GM23338 (cell line): ENCODE measurements around the gene ATP8A2.

ENCODE experiments used
- CREB1 ChIP-seq: fragments of 250-450 bp; sonication (Bioruptor Pico); IDR thresholded peaks from 2 replicates; pipeline ENCODE4 v1.5.0; 2020; ENCODE audit warnings: low read depth, mild to moderate bottlenecking, moderate library complexity
- EZH2 ChIP-seq: fragments of 200-600 bp; sonication (generic); IDR thresholded peaks from one replicate; pipeline ENCODE4 v1.8.0; 2017; ENCODE audit warnings: antibody characterized with exemption, mild to moderate bottlenecking, low read depth; ENCODE audit not compliant: unreplicated experiment
- EZH2phosphoT487 ChIP-seq: fragments of 200-600 bp; sonication (generic); IDR thresholded peaks from one replicate; pipeline ENCODE4 v1.8.1; 2018; ENCODE audit warnings: antibody characterized with exemption; ENCODE audit not compliant: unreplicated experiment
- JUNB ChIP-seq: IDR thresholded peaks from one replicate; pipeline ENCODE4 v1.6.1; 2016; ENCODE audit warnings: antibody characterized with exemption; ENCODE audit not compliant: unreplicated experiment
- NANOG ChIP-seq: IDR thresholded peaks from 2 replicates; pipeline ENCODE4 v1.6.1; 2016; ENCODE audit warnings: antibody characterized with exemption, borderline replicate concordance
- POLR2AphosphoS5 ChIP-seq: IDR thresholded peaks from 2 replicates; pipeline ENCODE4 v1.6.1; 2016; ENCODE audit warnings: antibody characterized with exemption, low read depth
- ZNF114 ChIP-seq: fragments of 250-450 bp; sonication (Bioruptor Pico); IDR thresholded peaks from 2 replicates; pipeline ENCODE4 v1.5.0; 2020; ENCODE audit warnings: mild to moderate bottlenecking, moderate library complexity
- ZNF331 ChIP-seq: fragments of 250-450 bp; sonication (Bioruptor Pico); IDR thresholded peaks from 2 replicates; pipeline ENCODE4 v1.5.0; 2020; ENCODE audit warnings: low read depth, mild to moderate bottlenecking, moderate library complexity
- TF ChIP-seq, protein P1 (sequence below), 2 experiments: fragments of 200-600 bp in 1 of 2; sonication (generic) in 1 of 2; conservative IDR thresholded peaks; 2 replicates each; pipeline versions ENCODE4 v1.5.1 to v1.6.1; 2016 to 2017; ENCODE audit warnings: antibody characterized with exemption in 2 of 2, low read depth in 2 of 2, mild to moderate bottlenecking in 2 of 2, moderate library complexity in 1 of 2
- TF ChIP-seq, protein P2 (sequence below): IDR thresholded peaks from one replicate; pipeline ENCODE4 v1.6.1; 2018; ENCODE audit warnings: antibody characterized with exemption; ENCODE audit not compliant: unreplicated experiment

DNA sequence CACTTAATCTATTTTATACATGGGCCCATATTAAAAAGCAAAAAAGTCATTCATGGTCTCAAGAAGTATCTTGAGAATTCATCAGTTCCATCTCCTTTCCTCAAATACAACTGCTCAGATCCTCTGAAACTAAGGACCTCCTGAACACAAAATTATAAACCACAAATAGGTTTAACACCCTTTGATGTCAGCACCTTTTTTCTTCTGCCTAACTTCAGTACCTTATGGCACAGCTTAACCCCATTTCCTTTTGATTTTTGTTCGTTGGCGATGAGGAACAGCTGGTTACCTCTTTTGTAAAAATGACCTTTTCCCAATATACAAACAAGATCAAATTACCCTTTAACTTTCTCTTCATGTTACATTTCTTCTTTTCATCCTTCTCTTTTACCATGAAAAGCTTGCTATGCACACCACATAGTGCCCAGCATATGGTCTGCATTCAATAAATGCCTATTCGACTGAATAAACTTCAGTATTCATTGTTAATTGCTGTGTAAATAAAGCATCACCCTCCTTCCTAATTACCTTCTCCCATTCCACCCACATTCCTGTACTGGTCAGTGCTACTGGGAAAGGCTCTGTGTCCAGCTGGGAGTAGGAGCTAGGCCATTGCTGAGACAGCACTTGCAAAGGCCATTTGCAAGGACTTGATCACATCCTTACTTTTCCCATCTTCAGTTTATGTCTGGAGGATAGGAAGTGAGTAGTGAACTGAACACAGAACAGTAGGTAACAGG, 362.1 kb downstream of the ATP8A2 start:
- TF ChIP-seq, protein P1, sequence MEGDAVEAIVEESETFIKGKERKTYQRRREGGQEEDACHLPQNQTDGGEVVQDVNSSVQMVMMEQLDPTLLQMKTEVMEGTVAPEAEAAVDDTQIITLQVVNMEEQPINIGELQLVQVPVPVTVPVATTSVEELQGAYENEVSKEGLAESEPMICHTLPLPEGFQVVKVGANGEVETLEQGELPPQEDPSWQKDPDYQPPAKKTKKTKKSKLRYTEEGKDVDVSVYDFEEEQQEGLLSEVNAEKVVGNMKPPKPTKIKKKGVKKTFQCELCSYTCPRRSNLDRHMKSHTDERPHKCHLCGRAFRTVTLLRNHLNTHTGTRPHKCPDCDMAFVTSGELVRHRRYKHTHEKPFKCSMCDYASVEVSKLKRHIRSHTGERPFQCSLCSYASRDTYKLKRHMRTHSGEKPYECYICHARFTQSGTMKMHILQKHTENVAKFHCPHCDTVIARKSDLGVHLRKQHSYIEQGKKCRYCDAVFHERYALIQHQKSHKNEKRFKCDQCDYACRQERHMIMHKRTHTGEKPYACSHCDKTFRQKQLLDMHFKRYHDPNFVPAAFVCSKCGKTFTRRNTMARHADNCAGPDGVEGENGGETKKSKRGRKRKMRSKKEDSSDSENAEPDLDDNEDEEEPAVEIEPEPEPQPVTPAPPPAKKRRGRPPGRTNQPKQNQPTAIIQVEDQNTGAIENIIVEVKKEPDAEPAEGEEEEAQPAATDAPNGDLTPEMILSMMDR (conservative IDR thresholded peaks at IDR 0.05; ENCODE audit: low read depth in 2 of 2): no peak
- TF ChIP-seq CREB1 (CRISPR knock-in tag) (no peak), EZH2phosphoT487 (no peak), EZH2 (no peak), NANOG (no peak), ZNF331 (CRISPR knock-in tag) (no peak), POLR2AphosphoS5 (no peak), JUNB (no peak), ZNF114 (CRISPR knock-in tag) (no peak)
- TF ChIP-seq, protein P2, sequence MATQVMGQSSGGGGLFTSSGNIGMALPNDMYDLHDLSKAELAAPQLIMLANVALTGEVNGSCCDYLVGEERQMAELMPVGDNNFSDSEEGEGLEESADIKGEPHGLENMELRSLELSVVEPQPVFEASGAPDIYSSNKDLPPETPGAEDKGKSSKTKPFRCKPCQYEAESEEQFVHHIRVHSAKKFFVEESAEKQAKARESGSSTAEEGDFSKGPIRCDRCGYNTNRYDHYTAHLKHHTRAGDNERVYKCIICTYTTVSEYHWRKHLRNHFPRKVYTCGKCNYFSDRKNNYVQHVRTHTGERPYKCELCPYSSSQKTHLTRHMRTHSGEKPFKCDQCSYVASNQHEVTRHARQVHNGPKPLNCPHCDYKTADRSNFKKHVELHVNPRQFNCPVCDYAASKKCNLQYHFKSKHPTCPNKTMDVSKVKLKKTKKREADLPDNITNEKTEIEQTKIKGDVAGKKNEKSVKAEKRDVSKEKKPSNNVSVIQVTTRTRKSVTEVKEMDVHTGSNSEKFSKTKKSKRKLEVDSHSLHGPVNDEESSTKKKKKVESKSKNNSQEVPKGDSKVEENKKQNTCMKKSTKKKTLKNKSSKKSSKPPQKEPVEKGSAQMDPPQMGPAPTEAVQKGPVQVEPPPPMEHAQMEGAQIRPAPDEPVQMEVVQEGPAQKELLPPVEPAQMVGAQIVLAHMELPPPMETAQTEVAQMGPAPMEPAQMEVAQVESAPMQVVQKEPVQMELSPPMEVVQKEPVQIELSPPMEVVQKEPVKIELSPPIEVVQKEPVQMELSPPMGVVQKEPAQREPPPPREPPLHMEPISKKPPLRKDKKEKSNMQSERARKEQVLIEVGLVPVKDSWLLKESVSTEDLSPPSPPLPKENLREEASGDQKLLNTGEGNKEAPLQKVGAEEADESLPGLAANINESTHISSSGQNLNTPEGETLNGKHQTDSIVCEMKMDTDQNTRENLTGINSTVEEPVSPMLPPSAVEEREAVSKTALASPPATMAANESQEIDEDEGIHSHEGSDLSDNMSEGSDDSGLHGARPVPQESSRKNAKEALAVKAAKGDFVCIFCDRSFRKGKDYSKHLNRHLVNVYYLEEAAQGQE: no peak
